NT2/D1 (cell line): Measurements from ENCODE around the gene SH2D3A.
"Not testable (repeated sequence)": the region's sequence is repeated elsewhere in the genome, so short reads cannot be mapped to it uniquely, and the experiment has no call there.

Experiments used
- DNase-seq: peaks from one replicate; pipeline ENCODE4 v3.0.0-alpha.2; 2011; ENCODE audit warnings: low read depth, low spot score
- H3K27me3 ChIP-seq: 2 replicates; pipeline ENCODE4 v1.6.0; 2011; ENCODE audit warnings: mild to moderate bottlenecking; ENCODE audit not compliant: insufficient read length, insufficient read depth
- H3K36me3 ChIP-seq: 2 replicates; pipeline ENCODE4 v1.6.1; 2011; ENCODE audit warnings: mild to moderate bottlenecking, low read length, mixed read lengths; ENCODE audit not compliant: insufficient read depth, insufficient read length
- H3K4me1 ChIP-seq: 2 replicates; pipeline ENCODE4 v1.5.1; 2011; ENCODE audit not compliant: insufficient read depth, insufficient read length
- H3K4me3 ChIP-seq: 2 replicates; pipeline ENCODE4 v1.5.1; 2011; ENCODE audit warnings: low read depth; ENCODE audit not compliant: insufficient read length
- H3K9ac ChIP-seq: 2 replicates; pipeline ENCODE4 v1.6.0; 2011; ENCODE audit warnings: low read depth; ENCODE audit not compliant: insufficient read length
- H3K9me3 ChIP-seq: 2 replicates; pipeline ENCODE4 v1.5.1; 2011; ENCODE audit warnings: mild to moderate bottlenecking, low read length; ENCODE audit not compliant: insufficient read depth
- SUZ12 ChIP-seq: IDR thresholded peaks from 2 replicates; pipeline ENCODE4 v1.6.1; 2011; ENCODE audit not compliant: insufficient read length, insufficient read depth; ENCODE audit errors: extremely low read depth
- YY1 ChIP-seq: IDR thresholded peaks from 2 replicates; pipeline ENCODE4 v1.6.1; 2011; ENCODE audit not compliant: insufficient read length, insufficient read depth
- ZNF274 ChIP-seq: IDR thresholded peaks from 2 replicates; pipeline ENCODE4 v1.6.1; 2011; ENCODE audit warnings: mild to moderate bottlenecking, low read depth, low read length

Gene SH2D3A

GRCh38 chr19:6779206-6779605 lies 12.0 kb upstream of the SH2D3A start:
- Histone ChIP-seq H3K9ac (no peak overlapping the region), H3K4me3 (no peak overlapping the region), H3K27me3 (no peaks in the 10 kb centered on the region), H3K4me1 (no peaks in the 10 kb centered on the region), H3K36me3 (no peaks in the 10 kb centered on the region), H3K9me3 (no peaks in the 10 kb centered on the region)
- TF ChIP-seq YY1 (no peak), ZNF274 (no peak), SUZ12 (no peak)
- no peak for DNase-seq

GRCh38 chr19:6778386-6778785 lies 11.2 kb upstream of the SH2D3A start:
- DNase-seq = no peak
- Histone ChIP-seq H3K4me3 (no peak overlapping the region), H3K27me3 (no peaks in the 10 kb centered on the region), H3K9ac (no peak overlapping the region), H3K9me3 (no peaks in the 10 kb centered on the region), H3K4me1 (peaks cover 2% of the 10 kb centered on the region), H3K36me3 (no peaks in the 10 kb centered on the region)
- TF ChIP-seq YY1 = no peak
- TF ChIP-seq SUZ12 = no peak
- TF ChIP-seq ZNF274 = no peak

GRCh38 chr19:6777434-6777833 lies 10.2 kb upstream of the SH2D3A start:
- Histone ChIP-seq H3K36me3 (no peaks in the 10 kb centered on the region), H3K27me3 (no peaks in the 10 kb centered on the region), H3K9ac (no peak overlapping the region), H3K4me3 (no peak overlapping the region), H3K4me1 (peaks cover 7% of the 10 kb centered on the region), H3K9me3 (no peaks in the 10 kb centered on the region)
- no peak for DNase-seq
- TF ChIP-seq SUZ12 = no peak
- no peak for TF ChIP-seq YY1
- TF ChIP-seq ZNF274 = no peak

- no peaks in the 10 kb centered on the region for H3K9me3 ChIP-seq
- peaks cover 7% of the 10 kb centered on the region for H3K4me1 ChIP-seq
- no peak overlapping the region for H3K9ac ChIP-seq
- no peak overlapping the region for H3K4me3 ChIP-seq
- DNase-seq = no peak
- no peaks in the 10 kb centered on the region for H3K36me3 ChIP-seq
- no peaks in the 10 kb centered on the region for H3K27me3 ChIP-seq
- TF ChIP-seq YY1 (no peak), ZNF274 (no peak), SUZ12 (no peak)
These were observed 9.8 kb upstream of the SH2D3A start for GRCh38 chr19:6776999-6777398.

- H3K4me1 ChIP-seq, H3K27me3 ChIP-seq, H3K9ac ChIP-seq, H3K9me3 ChIP-seq, DNase-seq, H3K4me3 ChIP-seq, H3K36me3 ChIP-seq: not testable (repeated sequence)
These were observed 8.8 kb upstream of the SH2D3A start for GRCh38 chr19:6776045-6776444.

- no peak for DNase-seq
- no peak overlapping the region for H3K9ac ChIP-seq
These were observed 7.8 kb upstream of the SH2D3A start for GRCh38 chr19:6774821-6775707.

GRCh38 chr19:6773323-6773931 lies 6.2 kb upstream of the SH2D3A start:
- Histone ChIP-seq H3K4me3 (no peak overlapping the region), H3K27me3 (no peaks in the 10 kb centered on the region), H3K4me1 (peaks cover 7% of the 10 kb centered on the region), H3K36me3 (no peaks in the 10 kb centered on the region), H3K9ac (no peak overlapping the region), H3K9me3 (no peaks in the 10 kb centered on the region)
- DNase-seq = no peak
- TF ChIP-seq YY1 (no peak), SUZ12 (no peak), ZNF274 (no peak)

More at GRCh38 chr19:6774821-6775707, 7.8 kb upstream of the SH2D3A start:
- Histone ChIP-seq H3K4me3 (no peak overlapping the region), H3K36me3 (no peaks in the 10 kb centered on the region), H3K4me1 (peaks cover 7% of the 10 kb centered on the region), H3K27me3 (no peaks in the 10 kb centered on the region), H3K9me3 (no peaks in the 10 kb centered on the region)
- no peak for TF ChIP-seq SUZ12
- no peak for TF ChIP-seq YY1
- no peak for TF ChIP-seq ZNF274
